ENCODE results near the gene NPPB. TPM values are rescaled to one million over a fixed set of nuclear protein-coding genes. Genes with fewer than 3 reads are reported as not detected.

The NPPB gene
- total and polyA plus RNA-seq, 9 of the 15 experiments (the other 6 are each of a cell fraction or from before 2014, with no cell fraction given): not detected

DNA sequence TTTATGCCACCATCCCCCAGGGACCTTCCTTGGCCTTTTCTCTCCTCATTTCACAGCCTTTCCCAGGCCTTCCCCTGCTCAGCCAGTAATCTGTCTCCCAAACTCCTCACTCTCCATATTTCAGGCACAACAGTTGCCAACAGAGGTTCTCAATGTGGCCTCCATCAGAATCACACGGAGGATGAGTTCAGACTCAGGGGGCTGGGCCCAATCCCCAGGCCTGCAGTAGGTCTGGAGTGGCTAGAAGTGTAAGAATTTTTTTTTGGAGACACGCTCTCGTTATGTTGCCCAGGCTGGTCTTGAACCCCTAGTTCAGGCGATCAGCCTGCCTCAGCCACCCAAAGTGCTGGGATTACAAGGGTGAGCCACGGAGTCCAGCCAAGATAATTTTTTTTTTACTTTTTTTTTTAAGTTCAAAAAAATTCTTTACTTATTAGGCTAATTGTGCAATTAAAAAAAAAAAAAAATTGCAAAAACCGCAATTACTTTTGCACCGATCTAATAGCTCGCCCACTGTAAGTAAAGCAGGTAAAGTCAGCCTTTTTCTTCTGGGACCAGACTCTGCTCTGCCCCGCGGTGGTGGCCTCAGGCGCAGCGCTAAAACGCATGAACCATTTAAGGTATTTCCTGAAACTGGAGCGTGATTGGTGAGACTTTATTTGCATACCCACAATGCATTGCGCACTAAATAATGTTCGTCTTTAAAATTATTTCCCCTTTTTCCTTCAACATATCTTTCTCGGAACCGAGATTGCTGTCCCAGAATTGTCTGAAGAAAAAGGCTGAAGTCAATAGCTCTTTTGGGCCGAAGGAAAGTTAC lies 48.7 kb upstream of the NPPB start (continued):
- TF ChIP-seq IRF2 (CRISPR knock-in tag; IDR thresholded peaks at IDR 0.05): no peak
- TF ChIP-seq ZBTB8A (IDR thresholded peaks at IDR 0.05; ENCODE audit: partially characterized antibody): no peak
- no peak for TF ChIP-seq ZNF699 (CRISPR knock-in tag; IDR thresholded peaks at IDR 0.05; ENCODE audit: insufficient replicate concordance)
- TF ChIP-seq FOS (IDR thresholded peaks at IDR 0.05; ENCODE audit: extremely low read depth, insufficient read length): no peak
- TF ChIP-seq THRAP3 (IDR thresholded peaks at IDR 0.05; ENCODE audit: borderline replicate concordance): no peak
- TF ChIP-seq CREB1 (IDR thresholded peaks at IDR 0.05): no peak
- TF ChIP-seq CREB1 (CRISPR knock-in tag; IDR thresholded peaks at IDR 0.05): no peak
- peak; percentile 57; the same call in 1 of the 2 replicates for TF ChIP-seq XRCC5 (IDR thresholded peaks at IDR 0.05; ENCODE audit: low read depth, low read length)
- TF ChIP-seq NRF1 (conservative IDR thresholded peaks at IDR 0.05 in 1 of 2, IDR thresholded peaks at IDR 0.05 in 1 of 2): peak; percentile 84 to 86
- no peak for TF ChIP-seq CCNT2 (IDR thresholded peaks at IDR 0.05; ENCODE audit: borderline replicate concordance, extremely low read depth, insufficient read length, low read depth, low read length)
- TF ChIP-seq RHOXF2B (CRISPR knock-in tag; conservative IDR thresholded peaks at IDR 0.05): no peak
- TF ChIP-seq FOXA1 (IDR thresholded peaks at IDR 0.05; ENCODE audit: borderline replicate concordance): no peak
- no peak for TF ChIP-seq DMBX1 (CRISPR knock-in tag; IDR thresholded peaks at IDR 0.05; ENCODE audit: borderline replicate concordance)
- TF ChIP-seq SP2 (IDR thresholded peaks at IDR 0.05; ENCODE audit: extremely low read depth, low read depth, low read length, poor library complexity, severe bottlenecking): no peak
- TF ChIP-seq RBFOX2 (IDR thresholded peaks at IDR 0.05; ENCODE audit: low read depth, low read length): no peak
- TF ChIP-seq, protein P1, sequence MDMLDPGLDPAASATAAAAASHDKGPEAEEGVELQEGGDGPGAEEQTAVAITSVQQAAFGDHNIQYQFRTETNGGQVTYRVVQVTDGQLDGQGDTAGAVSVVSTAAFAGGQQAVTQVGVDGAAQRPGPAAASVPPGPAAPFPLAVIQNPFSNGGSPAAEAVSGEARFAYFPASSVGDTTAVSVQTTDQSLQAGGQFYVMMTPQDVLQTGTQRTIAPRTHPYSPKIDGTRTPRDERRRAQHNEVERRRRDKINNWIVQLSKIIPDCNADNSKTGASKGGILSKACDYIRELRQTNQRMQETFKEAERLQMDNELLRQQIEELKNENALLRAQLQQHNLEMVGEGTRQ (CRISPR knock-in tag; IDR thresholded peaks at IDR 0.05): no peak
- TF ChIP-seq MTA3 (IDR thresholded peaks at IDR 0.05; ENCODE audit: borderline replicate concordance): peak; percentile 99
- peak; percentile 22; the same call in 1 of the 2 replicates for TF ChIP-seq ZBTB7A (IDR thresholded peaks at IDR 0.05; ENCODE audit: borderline replicate concordance, control insufficient read depth, low read depth, low read length)
- no peak for TF ChIP-seq MCM2 (IDR thresholded peaks at IDR 0.05; ENCODE audit: low read depth)
- no peak for TF ChIP-seq ZNF695 (CRISPR knock-in tag; IDR thresholded peaks at IDR 0.05)
- 0 out of 2 replicates have a peak, but pooled peaks have one; percentile 11 for TF ChIP-seq ZKSCAN1 (IDR thresholded peaks at IDR 0.05; ENCODE audit: low read depth, low read length)
- peak; percentile 13 for TF ChIP-seq NFYB (IDR thresholded peaks at IDR 0.05; ENCODE audit: extremely low read depth, insufficient read length)
- TF ChIP-seq HDAC8 (tag; IDR thresholded peaks at IDR 0.05): 0 out of 2 replicates have a peak, but pooled peaks have one; percentile 41
- TF ChIP-seq ZNF274 (IDR thresholded peaks at IDR 0.05; ENCODE audit: borderline replicate concordance, low read depth, low read length): no peak
- TF ChIP-seq, protein P2, sequence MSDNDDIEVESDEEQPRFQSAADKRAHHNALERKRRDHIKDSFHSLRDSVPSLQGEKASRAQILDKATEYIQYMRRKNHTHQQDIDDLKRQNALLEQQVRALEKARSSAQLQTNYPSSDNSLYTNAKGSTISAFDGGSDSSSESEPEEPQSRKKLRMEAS (CRISPR knock-in tag; IDR thresholded peaks at IDR 0.05): no peak
- no peak for TF ChIP-seq ZNF75A (CRISPR knock-in tag; IDR thresholded peaks at IDR 0.05)

Data from K562 (cell line).